Muscle of arm (tissue), 12 donors: ENCODE data around the gene LRWD1. TPM values are rescaled to one million over a fixed set of nuclear protein-coding genes. Genes with fewer than 3 reads are reported as not detected.
"Not testable (repeated sequence)": the region's sequence is repeated elsewhere in the genome, so short reads cannot be mapped to it uniquely, and the experiment has no call there.

Source experiments
- DNase-seq: peaks from one replicate; pipeline ENCODE4 v3.0.0-alpha.2; 2013
- polyA plus RNA-seq, 12 donors: library from polyadenylated mRNA; unstranded; fragments of 120-200 nt; gene quantifications; one replicate each; pipeline ENCODE4 v1.2.1, GENCODE V29; 2013; ENCODE audit not compliant: insufficient read length in 12 of 12

The LRWD1 gene
- polyA plus RNA-seq, 12 donors: 7.4 to 25.3 (median 10.2) TPM; not detected in 1

DNA sequence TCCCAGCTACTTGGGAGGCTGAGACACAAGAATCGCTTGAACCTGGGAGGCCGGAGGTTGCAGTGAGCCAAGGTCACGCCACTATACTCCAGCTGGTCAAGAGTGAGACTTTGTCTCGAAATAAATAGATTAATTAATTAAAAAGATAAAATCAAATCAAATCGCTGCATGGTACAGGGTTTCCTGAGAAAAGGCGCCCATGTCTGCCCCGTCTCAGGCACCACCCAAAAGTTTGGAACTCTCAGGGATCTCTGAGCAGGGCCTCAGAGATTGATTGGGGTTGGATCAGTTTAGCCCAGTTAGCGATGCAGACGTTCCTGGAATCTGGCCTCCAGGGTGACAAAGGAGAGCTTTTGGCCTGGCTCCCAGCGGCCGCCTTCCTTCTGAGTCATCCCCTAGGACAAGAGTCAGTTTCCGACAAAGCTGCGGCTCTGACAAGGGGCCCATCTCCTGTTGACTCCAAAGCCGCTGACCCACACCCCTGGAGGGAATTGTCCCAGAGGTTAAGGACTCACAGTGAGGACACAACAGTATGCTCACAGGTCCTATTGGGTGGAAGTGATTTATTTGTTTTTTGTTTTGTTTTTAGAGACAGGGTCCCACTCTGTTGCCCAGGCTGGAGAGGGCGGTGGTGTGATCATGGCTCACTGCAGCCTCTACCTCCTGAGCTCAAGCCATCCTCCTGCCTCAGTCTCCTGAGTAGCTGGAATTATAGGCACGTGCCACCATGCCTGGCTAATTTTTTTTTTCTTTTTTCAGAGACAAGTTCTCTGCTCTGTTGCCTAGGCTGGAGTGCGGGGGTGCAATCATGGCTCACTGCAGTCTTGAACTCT lies 24.6 kb upstream of the LRWD1 start:
- DNase-seq: no peak

DNA sequence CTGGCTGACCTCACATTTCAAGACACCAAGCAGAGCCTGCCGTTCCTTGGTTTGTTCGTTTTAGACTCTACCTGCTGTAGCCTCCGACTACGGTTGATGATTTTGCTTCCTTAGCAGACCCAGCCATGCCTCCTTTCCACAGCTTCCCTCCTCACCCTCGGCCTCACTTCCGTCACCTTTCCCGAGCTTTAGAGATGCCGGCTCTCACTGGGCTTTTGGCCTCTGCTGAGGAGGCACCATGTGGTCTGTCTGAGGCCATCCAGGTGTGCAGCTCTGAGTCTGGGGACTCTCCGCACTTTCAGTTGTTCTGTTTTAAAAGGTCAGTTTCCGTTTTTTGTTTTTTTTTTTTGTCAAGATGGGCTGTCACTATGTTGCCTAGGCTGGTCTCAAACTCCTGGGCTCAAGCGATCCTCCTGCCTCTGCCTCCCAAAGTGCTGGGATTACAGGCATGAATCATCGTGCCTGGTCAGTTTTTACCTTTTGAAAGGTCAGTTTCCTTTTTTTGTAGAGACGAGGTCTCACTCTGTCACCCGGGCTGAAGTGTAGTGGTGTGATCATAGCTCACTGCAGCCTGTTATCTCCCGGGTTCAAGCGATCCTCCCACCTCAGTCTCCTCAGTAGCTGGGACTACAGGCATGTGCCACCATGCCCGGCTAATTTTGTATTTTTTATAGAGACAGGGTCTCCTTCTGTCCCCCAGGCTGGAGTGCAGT lies 19.7 kb upstream of the LRWD1 start:
- no peak for DNase-seq

- DNase-seq: no peak
Observed at GRCh38 chr7:102445674-102446071, 19.1 kb upstream of the LRWD1 start.

- DNase-seq: no peak
Observed at GRCh38 chr7:102446387-102447156, 18.2 kb upstream of the LRWD1 start.

DNA sequence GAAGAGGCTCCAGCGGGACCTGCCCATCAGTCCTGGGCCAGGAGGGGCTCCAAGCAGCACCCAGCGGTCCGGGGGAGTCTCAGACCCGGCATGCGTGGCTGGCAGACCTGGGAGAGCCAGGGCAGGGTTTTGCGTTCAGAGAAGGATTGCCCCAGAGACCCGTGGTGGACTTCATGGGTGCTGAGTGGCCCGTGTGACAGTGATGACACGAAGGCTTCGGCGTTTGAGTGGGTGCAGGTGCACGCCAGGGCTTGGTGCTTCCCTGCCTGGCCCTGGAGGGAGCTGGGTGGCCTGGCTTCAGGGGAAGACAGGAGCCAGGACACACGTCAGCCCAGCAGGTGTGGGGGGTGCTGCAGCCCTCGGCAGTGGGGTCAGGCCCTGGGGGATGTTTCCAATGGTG lies 17.5 kb upstream of the LRWD1 start:
- DNase-seq: no peak

- DNase-seq: no peak
Observed at GRCh38 chr7:102449136-102449535, 15.6 kb upstream of the LRWD1 start.

DNA sequence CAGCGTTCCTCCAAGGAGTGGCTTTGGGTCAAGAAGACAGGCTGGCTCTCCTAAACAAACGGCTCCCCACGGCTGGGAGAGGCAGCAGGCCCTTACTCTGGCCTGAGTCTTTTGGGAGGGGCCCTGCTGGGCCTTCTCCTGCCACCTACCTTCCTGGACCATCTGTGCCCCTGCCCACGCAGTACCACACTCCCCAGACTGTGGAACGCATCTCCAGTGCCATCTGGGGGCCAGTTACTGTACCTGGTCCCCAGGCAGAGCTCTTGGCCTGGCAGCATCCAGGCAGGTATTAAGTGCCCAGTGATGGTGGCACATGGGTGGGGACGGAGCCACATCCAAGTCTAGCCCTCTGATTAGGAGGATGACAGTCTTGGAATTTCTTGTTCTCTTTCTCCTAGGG lies 14.5 kb upstream of the LRWD1 start:
- no peak for DNase-seq

DNA sequence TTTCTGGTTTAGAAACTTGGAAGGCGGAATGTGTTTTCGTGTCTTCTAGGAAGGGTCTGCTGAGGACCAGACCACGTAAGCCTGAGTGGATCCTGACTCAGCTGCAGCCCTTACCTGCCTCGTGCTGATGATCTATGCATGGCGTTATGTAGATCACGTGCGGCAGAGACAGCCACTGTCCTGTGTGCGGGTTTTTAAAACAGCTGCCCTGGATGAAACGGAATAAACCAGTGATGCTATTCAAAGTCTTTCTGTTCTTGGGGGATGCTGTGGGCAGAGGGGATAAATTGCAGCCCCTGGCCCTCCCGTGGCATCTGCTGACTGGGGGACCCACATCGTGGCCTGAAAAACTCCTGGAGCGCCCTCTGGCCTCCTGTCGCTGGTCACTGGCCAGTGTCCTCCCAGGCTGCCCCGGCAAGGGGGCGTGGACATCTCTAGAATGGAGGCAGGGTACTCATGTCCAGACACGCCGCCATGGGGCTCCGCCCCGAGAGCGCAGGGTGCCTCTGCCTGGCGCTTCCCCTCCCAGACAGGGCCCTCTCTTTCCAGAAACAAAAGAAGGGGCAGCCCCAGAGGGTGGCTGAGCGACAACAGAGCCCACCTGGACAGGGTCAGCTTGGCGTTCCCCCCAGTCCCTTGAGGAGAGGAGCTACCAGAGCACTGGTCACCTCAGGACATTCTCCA lies 13.3 kb upstream of the LRWD1 start:
- DNase-seq: no peak

GRCh38 chr7:102452451-102452850 lies 12.3 kb upstream of the LRWD1 start:
- no peak for DNase-seq

- no peak for DNase-seq
Observed at GRCh38 chr7:102453319-102453718, 11.5 kb upstream of the LRWD1 start.

DNA sequence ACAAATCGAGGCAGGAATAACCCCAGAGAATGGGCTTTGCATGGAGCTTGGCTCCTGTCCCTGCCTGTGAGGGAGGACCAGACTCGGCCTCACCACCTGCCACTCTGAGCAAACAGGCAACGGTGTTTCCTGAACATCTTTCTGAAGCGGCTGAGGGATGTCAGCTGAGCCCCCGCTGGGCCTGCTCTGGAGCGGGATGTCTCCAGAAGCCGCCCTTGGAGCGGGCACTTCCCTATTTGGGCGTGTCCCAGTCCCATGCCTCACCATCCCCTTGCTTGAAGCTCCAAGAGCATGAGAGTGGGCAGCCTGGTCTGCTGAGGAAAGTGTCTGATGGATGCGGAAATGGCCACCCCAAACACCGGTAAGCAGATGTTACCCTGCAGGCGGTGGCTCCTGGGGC lies 10.3 kb upstream of the LRWD1 start:
- no peak for DNase-seq

GRCh38 chr7:102454932-102455331 lies 9.9 kb upstream of the LRWD1 start:
- DNase-seq: not testable (repeated sequence)

DNA sequence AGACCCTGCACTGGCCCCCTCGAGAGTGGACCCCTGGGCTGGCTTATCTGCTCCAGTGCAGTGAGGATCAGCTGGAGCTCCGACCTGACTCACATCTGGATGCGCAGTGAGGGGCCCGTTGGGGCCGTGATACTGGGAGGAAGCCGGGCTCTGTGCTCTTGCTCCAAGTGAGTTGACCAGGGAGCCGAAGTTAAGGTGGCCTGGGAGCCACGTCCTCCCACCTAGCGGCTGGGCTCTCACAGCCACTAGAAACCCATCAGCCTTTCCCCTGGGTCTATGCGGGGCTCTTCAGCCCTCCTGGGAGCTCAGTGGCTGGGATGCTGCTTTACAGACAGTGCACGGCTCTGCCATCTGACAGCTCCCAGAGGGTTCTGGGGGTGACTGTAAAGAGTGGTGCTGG lies 9.2 kb upstream of the LRWD1 start:
- DNase-seq: no peak

DNA sequence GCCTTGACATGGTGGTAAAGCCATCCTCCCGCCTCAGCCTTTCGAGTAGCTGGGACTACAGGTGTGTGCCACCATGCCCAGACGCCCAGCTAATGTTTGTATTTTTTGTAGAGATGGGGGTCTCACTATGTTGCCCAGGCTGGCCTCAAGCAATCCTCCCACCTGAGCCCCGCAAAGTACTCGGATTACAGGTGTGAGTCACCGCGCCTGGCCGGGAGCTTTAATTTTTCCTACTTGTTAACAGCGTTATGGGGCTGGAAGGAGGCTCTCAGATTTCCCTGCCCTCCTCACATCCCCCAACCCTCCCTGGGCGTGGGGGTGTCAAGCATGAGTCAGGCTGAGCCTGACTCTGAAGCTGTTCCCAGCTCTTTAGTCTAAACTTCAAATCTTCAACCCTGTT lies 8.5 kb upstream of the LRWD1 start:
- no peak for DNase-seq

GRCh38 chr7:102457352-102457924 lies 7.3 kb upstream of the LRWD1 start:
- DNase-seq: no peak

- DNase-seq: no peak
Observed at GRCh38 chr7:102459221-102459844, 5.5 kb upstream of the LRWD1 start.

GRCh38 chr7:102460467-102460866 lies 4.3 kb upstream of the LRWD1 start:
- no peak for DNase-seq

GRCh38 chr7:102463841-102464576 lies 775 bp upstream of the LRWD1 start:
- DNase-seq: no peak

GRCh38 chr7:102466097-102466496 lies 1.3 kb downstream of the LRWD1 start:
- DNase-seq: no peak
